WERI-Rb-1 (cell line): Measurements from ENCODE around the gene TMEM202.
"Not testable (repeated sequence)": the region's sequence is repeated elsewhere in the genome, so short reads cannot be mapped to it uniquely, and the experiment has no call there.

Source experiments
- DNase-seq: peaks from one replicate; pipeline ENCODE4 v3.0.0-alpha.2; 2020
- H3K27ac ChIP-seq: fragments of 250-450 bp; sonication (Bioruptor Pico); 2 replicates; pipeline ENCODE4 v1.5.1; 2020; ENCODE audit warnings: mild to moderate bottlenecking, moderate library complexity
- H3K27me3 ChIP-seq: fragments of 250-450 bp; sonication (Bioruptor Pico); 2 replicates; pipeline ENCODE4 v1.5.1; 2021; ENCODE audit warnings: mild to moderate bottlenecking, low read depth, moderate library complexity; ENCODE audit not compliant: insufficient read depth, severe bottlenecking
- H3K36me3 ChIP-seq: fragments of 250-450 bp; sonication (Bioruptor Pico); 2 replicates; pipeline ENCODE4 v1.5.1; 2020; ENCODE audit warnings: mild to moderate bottlenecking, moderate library complexity
- H3K4me3 ChIP-seq: 2 replicates; pipeline ENCODE4 v1.5.1; 2011; ENCODE audit warnings: low read depth, mild to moderate bottlenecking, control low read depth, low read length
- H3K9me3 ChIP-seq: fragments of 250-450 bp; sonication (Bioruptor Pico); 2 replicates; pipeline ENCODE4 v1.5.1; 2021; ENCODE audit warnings: mild to moderate bottlenecking, moderate library complexity; ENCODE audit not compliant: severe bottlenecking
- TF ChIP-seq, protein P1 (sequence below): IDR thresholded peaks from 2 replicates; pipeline ENCODE4 v1.5.1; 2011; ENCODE audit warnings: low read depth, mild to moderate bottlenecking, control low read depth, inconsistent platforms, low read length

The TMEM202 gene

DNA sequence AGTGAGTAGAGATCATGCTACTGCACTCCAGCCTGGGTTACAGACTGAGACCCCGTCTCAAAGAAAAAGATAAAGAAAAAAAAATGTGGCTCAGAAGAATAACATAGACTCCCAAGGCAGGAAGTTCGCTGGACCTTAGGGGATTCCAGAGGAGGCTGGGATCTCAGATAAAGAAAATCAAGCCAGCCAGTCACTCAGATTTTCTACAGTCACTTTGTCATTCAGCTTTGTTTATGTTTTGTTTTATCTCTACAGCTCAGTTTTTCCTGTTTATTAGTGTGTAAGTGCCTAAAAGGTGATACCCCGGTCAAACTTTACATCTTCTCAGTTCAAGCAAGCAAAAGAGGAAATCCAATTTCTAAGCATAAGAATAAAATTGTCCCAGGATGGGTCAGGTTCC is 6.3 kb downstream of the TMEM202 start:
- H3K27ac ChIP-seq: no peak overlapping the region
- no peak overlapping the region for H3K4me3 ChIP-seq
- H3K27me3 ChIP-seq: no peaks in the 10 kb centered on the region
- TF ChIP-seq, protein P1, sequence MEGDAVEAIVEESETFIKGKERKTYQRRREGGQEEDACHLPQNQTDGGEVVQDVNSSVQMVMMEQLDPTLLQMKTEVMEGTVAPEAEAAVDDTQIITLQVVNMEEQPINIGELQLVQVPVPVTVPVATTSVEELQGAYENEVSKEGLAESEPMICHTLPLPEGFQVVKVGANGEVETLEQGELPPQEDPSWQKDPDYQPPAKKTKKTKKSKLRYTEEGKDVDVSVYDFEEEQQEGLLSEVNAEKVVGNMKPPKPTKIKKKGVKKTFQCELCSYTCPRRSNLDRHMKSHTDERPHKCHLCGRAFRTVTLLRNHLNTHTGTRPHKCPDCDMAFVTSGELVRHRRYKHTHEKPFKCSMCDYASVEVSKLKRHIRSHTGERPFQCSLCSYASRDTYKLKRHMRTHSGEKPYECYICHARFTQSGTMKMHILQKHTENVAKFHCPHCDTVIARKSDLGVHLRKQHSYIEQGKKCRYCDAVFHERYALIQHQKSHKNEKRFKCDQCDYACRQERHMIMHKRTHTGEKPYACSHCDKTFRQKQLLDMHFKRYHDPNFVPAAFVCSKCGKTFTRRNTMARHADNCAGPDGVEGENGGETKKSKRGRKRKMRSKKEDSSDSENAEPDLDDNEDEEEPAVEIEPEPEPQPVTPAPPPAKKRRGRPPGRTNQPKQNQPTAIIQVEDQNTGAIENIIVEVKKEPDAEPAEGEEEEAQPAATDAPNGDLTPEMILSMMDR: no peak
- H3K36me3 ChIP-seq: no peaks in the 10 kb centered on the region
- no peak for DNase-seq
- H3K9me3 ChIP-seq: no peaks in the 10 kb centered on the region

DNA sequence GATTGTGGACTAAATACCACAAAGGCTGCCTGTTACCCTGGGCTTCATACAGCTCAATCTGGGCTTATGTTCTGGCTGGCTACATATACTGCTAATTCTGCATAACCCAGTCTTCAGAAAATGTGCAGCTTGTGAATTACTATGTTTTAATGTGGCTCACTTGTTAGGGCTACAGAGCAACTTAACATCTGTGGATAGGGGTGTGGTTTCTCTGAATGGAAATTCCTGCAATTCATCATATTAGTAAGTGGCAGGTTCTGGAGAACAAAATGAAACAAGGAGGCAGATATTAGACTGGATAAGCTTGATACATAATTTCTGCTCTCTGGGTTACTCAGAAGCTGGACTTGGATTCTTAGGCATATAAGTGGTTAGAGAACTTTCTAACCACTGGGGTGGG is 6.7 kb downstream of the TMEM202 start:
- Histone ChIP-seq H3K27me3 (no peaks in the 10 kb centered on the region), H3K36me3 (no peaks in the 10 kb centered on the region), H3K27ac (no peak overlapping the region), H3K9me3 (no peaks in the 10 kb centered on the region), H3K4me3 (no peak overlapping the region)
- DNase-seq: no peak
- TF ChIP-seq, protein P1: no peak

DNA sequence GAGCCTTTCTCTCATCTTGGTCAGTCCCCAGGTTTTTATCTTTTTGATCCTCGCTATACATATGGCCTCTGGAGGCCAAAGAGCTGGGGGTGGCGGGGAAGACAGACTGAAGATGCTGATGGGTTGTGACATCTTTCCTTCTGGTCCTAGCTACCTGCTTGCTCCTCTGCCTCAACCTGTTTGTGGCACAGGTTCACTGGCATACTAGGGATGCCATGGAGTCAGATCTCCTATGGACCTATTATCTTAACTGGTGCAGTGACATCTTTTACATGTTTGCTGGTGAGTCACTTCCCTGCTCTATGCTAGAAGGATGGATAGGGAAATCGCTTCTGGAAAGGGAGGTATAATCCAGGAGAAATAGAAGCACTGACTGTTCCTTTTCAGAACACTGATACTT is 8.8 kb downstream of the TMEM202 start:
- no peak overlapping the region for H3K4me3 ChIP-seq
- no peak for DNase-seq
- no peaks in the 10 kb centered on the region for H3K27me3 ChIP-seq
- H3K27ac ChIP-seq: no peak overlapping the region
- TF ChIP-seq, protein P1: no peak
- H3K36me3 ChIP-seq: no peaks in the 10 kb centered on the region
- H3K9me3 ChIP-seq: no peaks in the 10 kb centered on the region

DNA sequence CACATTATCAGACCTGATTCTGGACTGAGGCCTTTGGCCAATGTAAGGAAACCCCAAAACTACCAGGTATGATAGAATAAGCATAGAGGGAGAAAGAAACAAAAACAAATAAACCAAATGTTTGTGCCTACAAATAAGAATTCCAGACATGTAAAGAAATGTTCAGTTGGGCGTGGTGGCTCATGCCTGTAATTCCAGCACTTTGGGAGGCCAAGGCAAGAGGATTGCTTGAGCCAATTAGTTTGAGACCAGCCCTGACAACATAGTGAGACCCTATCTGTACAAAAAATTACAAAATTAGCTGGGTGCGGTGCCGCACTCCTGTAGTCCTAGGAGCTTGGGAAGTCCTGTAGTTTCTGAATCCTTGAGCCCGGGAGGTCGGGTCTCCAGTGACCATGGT is 13.0 kb downstream of the TMEM202 start:
- Histone ChIP-seq H3K36me3 (no peaks in the 10 kb centered on the region), H3K9me3 (peaks cover 4% of the 10 kb centered on the region), H3K27ac (no peak overlapping the region), H3K27me3 (no peaks in the 10 kb centered on the region), H3K4me3 (no peak overlapping the region)
- no peak for DNase-seq
- TF ChIP-seq, protein P1: no peak

DNA sequence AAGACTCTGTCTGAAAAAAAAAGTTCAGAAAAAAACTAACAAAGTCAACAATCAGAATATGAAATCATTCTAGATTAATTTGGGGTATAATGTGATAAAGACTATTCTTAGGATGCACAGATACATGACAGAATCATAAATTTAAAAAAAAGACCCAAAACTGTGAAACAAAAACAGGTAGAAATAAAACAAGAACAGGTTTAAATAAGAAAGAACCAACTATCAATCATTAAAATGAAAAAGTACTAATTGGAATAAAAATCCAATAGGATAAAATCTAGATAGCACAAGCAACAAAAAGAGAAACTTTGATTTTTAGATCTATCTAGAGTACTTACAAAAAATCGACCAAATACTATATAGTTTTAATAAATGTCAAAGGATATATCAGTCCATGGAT is 13.4 kb downstream of the TMEM202 start:
- Histone ChIP-seq H3K9me3 (peaks cover 4% of the 10 kb centered on the region), H3K4me3 (no peak overlapping the region), H3K36me3 (no peaks in the 10 kb centered on the region), H3K27me3 (no peaks in the 10 kb centered on the region), H3K27ac (no peak overlapping the region)
- TF ChIP-seq, protein P1: no peak
- DNase-seq: no peak

DNA sequence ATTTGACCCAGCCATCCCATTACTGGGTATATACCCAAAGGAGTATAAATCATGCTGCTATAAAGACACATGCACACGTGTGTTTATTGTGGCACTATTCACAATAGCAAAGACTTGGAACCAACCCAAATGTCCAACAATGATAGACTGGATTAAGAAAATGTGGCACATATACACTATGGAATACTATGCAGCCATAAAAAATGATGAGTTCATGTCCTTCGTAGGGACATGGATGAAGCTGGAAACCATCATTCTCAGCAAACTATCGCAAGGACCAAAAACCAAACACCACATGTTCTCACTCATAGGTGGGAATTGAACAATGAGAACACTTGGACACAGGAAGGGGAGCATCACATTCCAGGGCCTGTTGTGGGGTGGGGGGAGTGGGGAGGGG is 15.2 kb downstream of the TMEM202 start:
- H3K36me3 ChIP-seq, H3K4me3 ChIP-seq, H3K27ac ChIP-seq, DNase-seq, H3K27me3 ChIP-seq, H3K9me3 ChIP-seq: not testable (repeated sequence)
